Measurements from ENCODE around the gene MBNL1. TPM values are rescaled to one million over a fixed set of nuclear protein-coding genes. Genes with fewer than 3 reads are reported as not detected.

Gene MBNL1
- total RNA-seq, 1 donor = 465 TPM

DNA sequence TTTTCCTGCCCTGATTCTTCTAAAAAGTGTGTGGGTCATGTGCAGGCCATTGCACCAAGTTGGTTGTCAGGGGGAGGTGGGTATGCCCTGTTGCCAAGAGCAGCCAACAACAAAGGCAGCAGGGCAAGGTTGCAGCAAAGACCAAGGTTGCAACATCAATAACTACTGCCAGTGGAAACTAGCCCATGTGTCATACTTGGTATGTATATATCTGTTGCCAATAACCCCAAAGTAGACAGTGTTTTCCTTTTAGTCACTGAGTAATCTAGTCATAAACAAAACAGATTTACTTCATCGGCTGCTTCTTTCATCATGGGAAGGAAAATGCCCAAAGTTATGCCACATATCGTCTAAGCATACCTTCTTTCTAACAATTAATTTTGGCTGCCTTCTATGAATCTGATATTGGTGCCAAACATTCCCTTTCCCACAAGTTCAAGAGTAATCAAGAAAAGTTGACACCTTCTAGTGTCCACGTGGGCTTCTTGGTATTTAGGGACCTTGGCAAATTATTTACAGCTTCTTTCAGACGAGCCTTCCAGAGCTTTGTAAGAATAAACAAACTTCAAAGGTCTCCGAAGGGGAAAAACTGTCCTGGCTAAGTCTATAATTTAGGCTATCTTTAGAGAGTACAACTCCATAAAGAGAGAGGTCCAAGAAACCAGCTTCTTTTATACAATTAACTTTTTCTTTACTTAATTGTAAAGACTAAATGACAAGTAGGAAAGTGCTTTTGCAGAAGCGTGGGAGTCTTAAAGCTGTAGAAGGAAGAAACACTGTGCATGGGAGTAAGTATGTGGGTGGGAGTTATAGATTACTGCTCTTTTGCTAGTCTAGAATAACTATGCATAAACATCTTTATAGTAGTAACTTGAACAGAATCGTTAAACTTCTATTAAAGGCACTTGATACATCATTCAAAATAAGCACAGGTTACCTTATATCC lies 10.0 kb upstream of the MBNL1 start:
- peak; percentile 98 for DNase-seq (ENCODE audit: low read depth)
- TF ChIP-seq, protein P1, sequence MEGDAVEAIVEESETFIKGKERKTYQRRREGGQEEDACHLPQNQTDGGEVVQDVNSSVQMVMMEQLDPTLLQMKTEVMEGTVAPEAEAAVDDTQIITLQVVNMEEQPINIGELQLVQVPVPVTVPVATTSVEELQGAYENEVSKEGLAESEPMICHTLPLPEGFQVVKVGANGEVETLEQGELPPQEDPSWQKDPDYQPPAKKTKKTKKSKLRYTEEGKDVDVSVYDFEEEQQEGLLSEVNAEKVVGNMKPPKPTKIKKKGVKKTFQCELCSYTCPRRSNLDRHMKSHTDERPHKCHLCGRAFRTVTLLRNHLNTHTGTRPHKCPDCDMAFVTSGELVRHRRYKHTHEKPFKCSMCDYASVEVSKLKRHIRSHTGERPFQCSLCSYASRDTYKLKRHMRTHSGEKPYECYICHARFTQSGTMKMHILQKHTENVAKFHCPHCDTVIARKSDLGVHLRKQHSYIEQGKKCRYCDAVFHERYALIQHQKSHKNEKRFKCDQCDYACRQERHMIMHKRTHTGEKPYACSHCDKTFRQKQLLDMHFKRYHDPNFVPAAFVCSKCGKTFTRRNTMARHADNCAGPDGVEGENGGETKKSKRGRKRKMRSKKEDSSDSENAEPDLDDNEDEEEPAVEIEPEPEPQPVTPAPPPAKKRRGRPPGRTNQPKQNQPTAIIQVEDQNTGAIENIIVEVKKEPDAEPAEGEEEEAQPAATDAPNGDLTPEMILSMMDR (IDR thresholded peaks at IDR 0.05; ENCODE audit: insufficient read depth, low read length) = no peak
- H3K4me3 ChIP-seq (ENCODE audit: low read depth, low read length) = no peak overlapping the region

DNA sequence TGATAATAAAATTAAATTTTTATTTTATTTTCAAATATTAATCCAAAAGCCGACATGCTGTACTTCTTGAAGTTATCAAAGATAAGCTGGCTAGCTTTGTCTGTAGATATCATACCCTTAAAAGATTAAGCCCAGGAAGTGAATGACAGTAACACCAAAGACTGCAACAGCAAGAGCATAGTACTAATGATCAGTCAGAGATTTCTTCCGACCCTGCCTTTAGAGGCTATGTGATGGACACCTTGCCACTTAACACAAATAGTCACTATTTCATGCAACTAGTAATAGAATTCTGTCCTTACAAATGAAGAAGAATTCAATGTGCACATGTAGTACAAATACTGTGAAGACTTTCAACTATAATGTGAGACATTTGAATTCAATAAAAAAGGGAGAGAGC lies 9.3 kb upstream of the MBNL1 start:
- TF ChIP-seq, protein P1 (IDR thresholded peaks at IDR 0.05; ENCODE audit: insufficient read depth, low read length) = no peak
- no peak for DNase-seq (ENCODE audit: low read depth)
- no peak overlapping the region for H3K4me3 ChIP-seq (ENCODE audit: low read depth, low read length)

DNA sequence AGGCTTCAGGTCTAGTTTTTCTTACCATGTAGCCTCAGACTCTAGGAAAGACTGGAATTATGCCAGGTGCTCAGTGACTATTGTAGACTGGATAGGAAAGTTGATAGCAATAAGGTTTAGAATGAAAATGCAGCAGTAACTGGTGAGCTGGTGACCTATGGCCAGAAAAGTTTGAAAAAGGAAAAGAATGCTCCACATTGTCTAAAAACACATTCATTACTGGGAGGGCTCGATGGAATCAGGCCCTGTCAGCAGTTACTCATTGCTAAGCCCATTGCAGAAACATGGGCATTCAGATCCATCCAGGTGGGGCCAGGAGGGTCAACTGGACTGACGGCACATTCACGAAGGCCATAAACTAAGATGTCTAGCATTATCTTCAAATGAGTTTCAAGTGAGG lies 8.7 kb upstream of the MBNL1 start:
- peak; percentile 56 for DNase-seq (ENCODE audit: low read depth)
- H3K4me3 ChIP-seq (ENCODE audit: low read depth, low read length) = no peak overlapping the region
- TF ChIP-seq, protein P1 (IDR thresholded peaks at IDR 0.05; ENCODE audit: insufficient read depth, low read length) = no peak

DNA sequence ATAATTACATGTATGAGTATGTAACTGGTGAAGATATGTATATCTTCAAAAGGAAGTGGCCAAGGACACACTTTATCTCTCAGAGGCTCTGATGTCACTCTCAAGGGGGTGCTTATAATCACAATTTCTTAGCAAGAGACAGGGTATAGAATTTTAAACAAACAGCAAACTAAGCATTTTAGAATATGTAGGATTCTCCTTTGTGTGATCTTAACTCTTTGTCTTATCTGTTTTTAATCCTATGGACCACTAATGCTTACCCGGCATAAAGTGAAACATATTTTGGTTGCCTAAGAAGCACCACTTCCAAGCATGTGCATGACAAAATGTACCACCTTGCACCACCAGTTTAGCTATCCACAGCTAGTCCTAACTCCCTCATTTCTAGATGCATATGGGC lies 8.2 kb upstream of the MBNL1 start:
- H3K4me3 ChIP-seq (ENCODE audit: low read depth, low read length) = no peak overlapping the region
- no peak for DNase-seq (ENCODE audit: low read depth)
- TF ChIP-seq, protein P1 (IDR thresholded peaks at IDR 0.05; ENCODE audit: insufficient read depth, low read length) = no peak

DNA sequence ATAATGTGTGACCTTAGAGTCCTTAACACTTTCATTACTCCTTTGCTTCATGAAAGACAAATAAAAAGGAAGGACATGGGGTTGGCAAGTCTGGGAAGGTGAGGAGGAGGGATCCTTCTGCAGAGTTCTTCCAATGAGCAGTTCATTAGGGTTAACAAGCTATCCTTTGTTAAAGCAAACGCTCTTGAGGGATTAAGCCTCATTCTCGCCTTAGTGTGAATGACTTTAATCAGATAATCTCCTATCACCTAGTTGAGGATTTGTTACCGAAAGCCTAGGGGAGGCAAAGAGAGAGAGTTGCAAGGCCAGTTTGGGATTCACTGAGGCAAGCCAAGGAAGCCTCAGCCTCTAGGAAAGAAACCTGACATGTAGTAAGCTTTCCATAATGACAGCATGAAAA lies 7.4 kb upstream of the MBNL1 start:
- TF ChIP-seq, protein P1 (IDR thresholded peaks at IDR 0.05; ENCODE audit: insufficient read depth, low read length) = no peak
- no peak overlapping the region for H3K4me3 ChIP-seq (ENCODE audit: low read depth, low read length)

DNA sequence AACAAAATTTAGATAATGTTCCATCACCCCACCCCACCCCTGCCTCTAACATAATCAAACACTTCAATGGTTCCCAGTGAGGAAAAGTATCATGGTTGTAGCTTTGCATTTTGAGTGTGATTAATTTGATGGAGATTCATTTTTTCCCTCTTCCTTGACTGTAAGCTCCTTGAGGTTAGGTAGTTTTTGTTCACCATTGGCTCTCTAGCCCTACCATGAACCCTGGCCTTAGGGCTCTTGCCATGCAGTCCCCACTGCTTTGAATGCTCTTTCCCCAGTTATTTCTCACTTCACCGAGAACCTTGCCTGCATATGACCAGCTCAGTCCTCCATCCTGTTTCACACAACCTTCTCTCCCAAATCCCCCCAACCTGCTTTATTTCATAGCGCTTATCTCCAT lies 5.0 kb upstream of the MBNL1 start:
- H3K4me3 ChIP-seq (ENCODE audit: low read depth, low read length) = no peak overlapping the region
- TF ChIP-seq, protein P1 (IDR thresholded peaks at IDR 0.05; ENCODE audit: insufficient read depth, low read length) = no peak
- DNase-seq (ENCODE audit: low read depth) = no peak

More for the DNA sequence above, 7.4 kb upstream of the MBNL1 start:
- DNase-seq (ENCODE audit: low read depth) = no peak

Measured in fibroblast of the aortic adventitia (primary cell).